IMR-90 (cell line): ENCODE measurements around the gene ISCA1. TPM values are rescaled to one million over a fixed set of nuclear protein-coding genes. Genes with fewer than 3 reads are reported as not detected.

Source experiments
- ATAC-seq: fragments of 200-7000 bp; cut with Tn5 transposase; 2 replicates; pipeline ENCODE4 v1.9.1; 2020; ENCODE audit warnings: low read depth, mild to moderate bottlenecking, moderate library complexity
- BruUV-seq: library from RNA; stranded (reverse); fragments of 400-500 nt; replicated peaks from 2 replicates; lab custom pipeline; 2021; lab: Mats Ljungman, UMichigan
- CTCF ChIA-PET: fragments of 300-600 bp; formaldehyde crosslinking; extraction: SDS; loops from one replicate; lab custom pipeline; 2021; ENCODE audit warnings: antibody characterized with exemption; lab: Yijun Ruan, JAX
- POLR2A ChIA-PET: fragments of 300-600 bp; sonication (Branson Sonifier 250); formaldehyde crosslinking; loops from one replicate; lab custom pipeline; 2022; ENCODE audit warnings: antibody characterized with exemption; ENCODE audit not compliant: unreplicated experiment; lab: Charles Lee
- DNase-seq: peaks from one replicate; pipeline ENCODE4 v3.0.0; 2013
- H2AFZ ChIP-seq: replicated peaks from 2 replicates; pipeline ENCODE3; 2013; ENCODE audit warnings: low read length, mild to moderate bottlenecking; ENCODE audit not compliant: poor library complexity
- H2AK5ac ChIP-seq: 2 replicates; pipeline ENCODE4 v1.6.1; 2013; ENCODE audit warnings: low read depth, low read length, inconsistent platforms
- H2AK9ac ChIP-seq: replicated peaks from 2 replicates; pipeline ENCODE3; 2013; ENCODE audit warnings: mild to moderate bottlenecking, low read depth, low read length, moderate library complexity; ENCODE audit not compliant: poor library complexity
- H2BK120ac ChIP-seq: 2 replicates; pipeline ENCODE4 v1.6.1; 2013; ENCODE audit warnings: low read depth, low read length, inconsistent platforms
- H2BK15ac ChIP-seq: 3 replicates; pipeline ENCODE4 v1.6.1; 2013; ENCODE audit warnings: low read depth, low read length, inconsistent platforms
- H2BK20ac ChIP-seq: 2 replicates; pipeline ENCODE4 v1.6.1; 2013; ENCODE audit warnings: low read depth, mild to moderate bottlenecking, inconsistent platforms, low read length, moderate library complexity
- H2BK5ac ChIP-seq: 2 replicates; pipeline ENCODE4 v1.6.1; 2013; ENCODE audit warnings: mild to moderate bottlenecking, low read depth, low read length, inconsistent platforms; ENCODE audit not compliant: poor library complexity, severe bottlenecking
- H3K14ac ChIP-seq: replicated peaks from 2 replicates; pipeline ENCODE4 v1.6.1; 2013; ENCODE audit warnings: low read depth, low read length, inconsistent platforms
- H3K18ac ChIP-seq: 2 replicates; pipeline ENCODE4 v1.6.1; 2013; ENCODE audit warnings: low read depth, low read length, control low read depth
- H3K23ac ChIP-seq: 2 replicates; pipeline ENCODE4 v1.6.1; 2013; ENCODE audit warnings: low read depth, low read length, inconsistent platforms
- H3K27ac ChIP-seq: 2 replicates; pipeline ENCODE4 v1.5.1; 2013; ENCODE audit warnings: mild to moderate bottlenecking, control low read depth, low read length; ENCODE audit not compliant: insufficient read depth
- H3K27me3 ChIP-seq: 2 replicates; pipeline ENCODE4 v1.6.1; 2013; ENCODE audit warnings: low read length; ENCODE audit not compliant: control insufficient read depth, insufficient read depth
- H3K36me3 ChIP-seq: 2 replicates; pipeline ENCODE4 v1.6.1; 2013; ENCODE audit warnings: low read length, mixed read lengths; ENCODE audit not compliant: control insufficient read depth, insufficient read depth
- H3K4ac ChIP-seq: 2 replicates; pipeline ENCODE4 v1.6.1; 2013; ENCODE audit warnings: low read depth, low read length, inconsistent platforms
- H3K4me1 ChIP-seq: 2 replicates; pipeline ENCODE4 v1.6.1; 2013; ENCODE audit warnings: low read length, mixed read lengths; ENCODE audit not compliant: control insufficient read depth, insufficient read depth
- H3K4me2 ChIP-seq: 2 replicates; pipeline ENCODE4 v1.6.1; 2013; ENCODE audit warnings: low read depth, mild to moderate bottlenecking, control low read depth, low read length, moderate library complexity
- H3K4me3 ChIP-seq: 2 replicates; pipeline ENCODE4 v1.5.1; 2013; ENCODE audit warnings: low read depth, mild to moderate bottlenecking, control low read depth, low read length, moderate library complexity; ENCODE audit not compliant: insufficient read depth
- H3K56ac ChIP-seq: 2 replicates; pipeline ENCODE4 v1.6.1; 2013; ENCODE audit warnings: low read length, inconsistent platforms; ENCODE audit not compliant: insufficient read depth; ENCODE audit errors: extremely low read depth
- H3K79me1 ChIP-seq, 2 experiments: 2 replicates each; pipeline ENCODE4 v1.6.1; 2013; ENCODE audit warnings: low read length in 2 of 2, inconsistent platforms in 1 of 2, low read depth in 1 of 2
- H3K9ac ChIP-seq: 2 replicates; pipeline ENCODE4 v1.6.1; 2013; ENCODE audit warnings: low read depth, low read length, control low read depth
- H3K9me1 ChIP-seq: 2 replicates; pipeline ENCODE4 v1.6.1; 2013; ENCODE audit warnings: low read length, inconsistent platforms; ENCODE audit not compliant: insufficient read depth
- H3K9me3 ChIP-seq: 2 replicates; pipeline ENCODE4 v1.6.1; 2013; ENCODE audit warnings: low read length; ENCODE audit not compliant: control insufficient read depth, insufficient read depth
- H4K20me1 ChIP-seq: 2 replicates; pipeline ENCODE4 v1.6.1; 2013; ENCODE audit warnings: low read length, inconsistent platforms; ENCODE audit not compliant: insufficient read depth
- H4K5ac ChIP-seq: 2 replicates; pipeline ENCODE4 v1.6.1; 2013; ENCODE audit warnings: mild to moderate bottlenecking, low read depth, low read length, control low read depth
- H4K8ac ChIP-seq, 2 experiments: 2 replicates each; pipeline ENCODE4 v1.6.1; 2013; ENCODE audit warnings: low read depth in 2 of 2, low read length in 2 of 2, control low read depth in 1 of 2, inconsistent platforms in 1 of 2
- H4K91ac ChIP-seq: 2 replicates; pipeline ENCODE4 v1.6.1; 2013; ENCODE audit warnings: low read depth, low read length, inconsistent platforms; ENCODE audit not compliant: insufficient read depth
- BHLHE40 ChIP-seq: fragments of 150-350 bp; IDR thresholded peaks from 2 replicates; pipeline ENCODE4 v1.6.1; 2016; ENCODE audit warnings: mild to moderate bottlenecking, low read depth, low read length
- FOS ChIP-seq: fragments of 150-350 bp; IDR thresholded peaks from 2 replicates; pipeline ENCODE4 v1.6.1; 2016; ENCODE audit warnings: low read depth, low read length
- MAFK ChIP-seq: IDR thresholded peaks from 2 replicates; pipeline ENCODE4 v1.6.1; 2012; ENCODE audit warnings: low read depth, low read length, improper control_type of control experiment
- RAD21 ChIP-seq: IDR thresholded peaks from 2 replicates; pipeline ENCODE4 v1.6.1; 2012; ENCODE audit warnings: low read length, improper control_type of control experiment
- WGBS, 2 experiments: methylation state at CpG; one replicate each; pipeline versions ENCODE4 v1.1.5 to v1.1.7; 2013; ENCODE audit warnings: missing lambda C conversion rate in 2 of 2; ENCODE audit not compliant: insufficient read length in 1 of 2; ENCODE audit errors: extremely low coverage in 2 of 2; 5-methylcytosine and 5-hydroxymethylcytosine counted together
- dilution Hi-C: fragments of 300-500 bp; cut with HindIII; formaldehyde crosslinking; loops from one replicate; pipeline ENCODE4 v1.14.3; 2018; ENCODE audit warnings: low sequenced_read_pairs; ENCODE audit not compliant: unreplicated experiment
- in situ Hi-C: fragments of 300-500 bp; cut with MboI; formaldehyde crosslinking; loops from 3 replicates; pipeline ENCODE4 v1.14.3; 2019; ENCODE audit warnings: low sequenced_read_pairs, inconsistent platforms, mixed read lengths
- intact Hi-C: fragments of 100-400 bp; cut with micrococcal nuclease; formaldehyde crosslinking; loops from 2 replicates; pipeline ENCODE4 v1.10.0; 2022
- polyA plus RNA-seq, 3 experiments: library from polyadenylated mRNA; depleted of rRNA; stranded (reverse); fragments of >200 nt; gene quantifications; 2 replicates each; pipeline ENCODE4 v1.2.3, GENCODE V29; 2012; ENCODE audit warnings: low replicate concordance in 1 of 3
- total RNA-seq: library from RNA; depleted of rRNA; stranded (reverse); fragments of >200 nt; gene quantifications from 2 replicates; pipeline ENCODE4 v1.2.3, GENCODE V29; 2012

Gene ISCA1
- total and polyA plus RNA-seq, 2 of the 4 experiments (the other 2 are of a cell fraction), result 14.7 to 15.1 TPM

DNA sequence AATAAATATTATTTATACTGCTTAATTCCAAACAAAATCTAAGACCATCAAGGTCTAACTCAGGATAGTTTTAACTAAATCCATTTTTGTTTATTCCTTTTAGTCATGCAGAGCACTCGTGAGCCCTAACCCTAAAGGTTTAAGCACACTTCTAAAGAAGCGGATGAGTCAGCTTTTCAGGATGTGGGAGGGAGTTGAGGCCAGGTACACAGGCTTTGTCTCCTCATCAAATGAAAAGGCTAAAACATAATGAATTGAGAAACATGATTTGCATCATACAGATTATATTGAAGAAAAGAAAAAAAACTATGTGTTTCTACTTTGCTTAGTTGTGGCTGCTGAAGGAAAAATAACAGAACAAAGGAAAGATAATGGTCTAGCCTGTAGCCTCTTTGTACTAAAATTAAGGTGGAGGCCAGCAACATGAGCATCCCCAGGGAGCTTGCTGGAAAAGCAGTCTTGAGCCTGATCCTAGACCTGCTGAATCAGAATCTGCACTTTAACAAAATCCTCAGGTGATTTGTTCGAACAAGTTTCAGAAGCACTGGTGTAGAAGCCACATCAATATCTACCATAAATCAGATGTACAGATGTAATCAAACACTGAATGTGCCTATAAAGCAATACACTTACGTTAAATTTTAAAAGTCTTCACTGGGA is 21.1 kb upstream of the ISCA1 start:
- no peak overlapping the region for H3K23ac ChIP-seq
- no peaks in the 10 kb centered on the region for H4K20me1 ChIP-seq
- 0 out of 4 replicates have a peak overlapping the region, but pooled peaks of 1 of the 2 experiments have one; percentile 21 for H4K8ac ChIP-seq
- H3K36me3 ChIP-seq, result peaks cover 50% of the 10 kb centered on the region
- no peak overlapping the region for H4K91ac ChIP-seq
- ATAC-seq (no peak), DNase-seq (peak; percentile 53)
- POLR2A ChIA-PET, result interaction anchor here (0.7 kb wide), 1 partner anchor 44 kb away, joined by 6 read pairs; the partner anchor contains the start of gene C9orf153
- CTCF ChIA-PET, result no interaction called here
- H3K56ac ChIP-seq, result no peak overlapping the region
- no peak overlapping the region for H4K5ac ChIP-seq
- no peaks in the 10 kb centered on the region; the same call in 1 of the 2 replicates for H3K9me1 ChIP-seq
- WGBS, 2 experiments, result no CpG with 5 or more reads among the region's 4 CpGs
- H2AFZ ChIP-seq, result no peak overlapping the region
- no peak overlapping the region for H3K14ac ChIP-seq
- no peak for TF ChIP-seq RAD21
- TF ChIP-seq BHLHE40, result 0 out of 2 replicates have a peak, but pooled peaks have one; percentile 33
- no peak for TF ChIP-seq FOS
- 0 out of 2 replicates have a peak, but pooled peaks have one; percentile 11 for TF ChIP-seq MAFK
- H3K4me3 ChIP-seq, result no peak overlapping the region
- H3K9me3 ChIP-seq, result no peaks in the 10 kb centered on the region
- H3K4me1 ChIP-seq, result peaks cover 4% of the 10 kb centered on the region
- no peak overlapping the region for H2BK20ac ChIP-seq
- no peak overlapping the region for H3K27ac ChIP-seq
- H2BK15ac ChIP-seq, result no peak overlapping the region
- BruUV-seq, result no TSS peak
- in situ Hi-C loops, result no loop called here
- no peak overlapping the region for H2AK5ac ChIP-seq
- no peak overlapping the region for H2AK9ac ChIP-seq
- H2BK5ac ChIP-seq, result no peak overlapping the region
- H3K18ac ChIP-seq, result no peak overlapping the region
- no peak overlapping the region for H3K9ac ChIP-seq
- H3K4me2 ChIP-seq, result no peak overlapping the region
- H2BK120ac ChIP-seq, result no peak overlapping the region
- no peak overlapping the region for H3K4ac ChIP-seq
- dilution Hi-C loops, result no loop called here
- no peaks in the 10 kb centered on the region for H3K27me3 ChIP-seq
- peaks cover 0 to 9% of the 10 kb centered on the region in 2 experiments; a peak in 2 of 4 replicates for H3K79me1 ChIP-seq
- intact Hi-C loops, result loop anchor here (5.0 kb wide), 1 partner anchor 34 kb away; no protein-coding TSS in a partner anchor
